ENCODE results near the gene CASTOR1. TPM values are rescaled to one million over a fixed set of nuclear protein-coding genes. Genes with fewer than 3 reads are reported as not detected.

Gene CASTOR1
- total RNA-seq, 1 donor, result 4.9 TPM

GRCh38 chr22:30299322-30299721, 10.0 kb upstream of the CASTOR1 start:
- DNase-seq (ENCODE audit: low read depth), result no peak
- TF ChIP-seq CTCF (IDR thresholded peaks at IDR 0.05; ENCODE audit: insufficient read depth, low read length), result no peak
- no peak overlapping the region for H3K4me3 ChIP-seq (ENCODE audit: low read depth, low read length)

DNA sequence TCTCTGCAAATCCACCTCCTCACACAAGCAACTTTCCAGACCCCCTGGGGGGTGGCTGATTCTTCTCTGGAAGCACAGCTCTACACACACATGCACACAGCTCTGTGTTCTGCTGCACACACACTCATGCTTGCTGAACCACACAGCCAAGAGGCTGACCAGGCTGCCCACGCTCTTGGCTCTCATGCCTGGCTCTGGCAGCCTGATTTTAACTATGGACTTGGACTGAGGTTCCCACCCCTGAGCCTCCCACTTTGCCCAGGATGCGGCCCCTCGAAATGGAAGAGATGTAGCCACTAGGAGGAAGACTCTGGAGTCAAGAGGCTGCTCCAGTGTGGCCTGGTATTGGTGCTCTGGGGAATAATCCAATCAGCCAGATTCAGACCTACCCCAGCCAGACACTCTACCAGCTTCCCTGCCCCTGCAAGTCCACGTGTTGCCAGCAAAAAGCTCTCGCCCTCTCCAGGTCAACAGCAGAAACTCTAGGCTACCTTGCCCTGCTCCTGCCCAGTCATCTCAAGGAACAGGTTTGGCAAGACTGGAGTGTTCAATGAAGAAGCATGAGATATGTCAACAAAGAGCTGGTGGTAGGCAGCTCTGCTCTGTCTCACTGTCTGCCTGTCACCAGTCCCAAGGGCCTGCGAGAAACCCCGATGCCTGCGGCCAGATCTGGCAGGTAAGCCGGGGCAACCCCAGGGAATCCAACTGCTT, 8.8 kb upstream of the CASTOR1 start:
- no peak for TF ChIP-seq CTCF (IDR thresholded peaks at IDR 0.05; ENCODE audit: insufficient read depth, low read length)
- no peak overlapping the region for H3K4me3 ChIP-seq (ENCODE audit: low read depth, low read length)
- DNase-seq (ENCODE audit: low read depth), result no peak

- no peak overlapping the region for H3K4me3 ChIP-seq (ENCODE audit: low read depth, low read length)
- DNase-seq (ENCODE audit: low read depth), result no peak
- TF ChIP-seq CTCF (IDR thresholded peaks at IDR 0.05; ENCODE audit: insufficient read depth, low read length), result no peak
Measured at GRCh38 chr22:30297276-30297990, 8.1 kb upstream of the CASTOR1 start.

DNA sequence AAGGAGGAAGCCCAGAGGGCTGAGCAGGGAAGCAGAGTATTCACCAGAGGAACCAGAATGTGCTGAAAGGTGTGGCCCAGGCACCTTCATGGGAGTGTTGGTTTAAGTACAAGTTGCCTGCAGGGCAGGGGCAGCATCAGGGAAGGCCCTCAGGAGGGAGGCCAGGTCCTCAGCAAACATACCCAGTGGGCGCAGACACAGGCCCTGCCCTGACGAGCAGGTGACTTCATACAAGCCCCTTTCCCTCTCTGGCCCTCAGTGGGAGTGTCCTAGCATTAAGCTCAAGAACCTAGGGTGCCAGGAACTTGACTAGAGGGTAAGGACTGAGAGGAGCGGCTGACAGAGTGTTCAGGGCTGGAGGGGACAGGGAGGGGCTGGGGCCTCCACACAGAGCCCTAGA, 7.5 kb upstream of the CASTOR1 start:
- no peak for TF ChIP-seq CTCF (IDR thresholded peaks at IDR 0.05; ENCODE audit: insufficient read depth, low read length)
- no peak overlapping the region for H3K4me3 ChIP-seq (ENCODE audit: low read depth, low read length)
- no peak for DNase-seq (ENCODE audit: low read depth)

DNA sequence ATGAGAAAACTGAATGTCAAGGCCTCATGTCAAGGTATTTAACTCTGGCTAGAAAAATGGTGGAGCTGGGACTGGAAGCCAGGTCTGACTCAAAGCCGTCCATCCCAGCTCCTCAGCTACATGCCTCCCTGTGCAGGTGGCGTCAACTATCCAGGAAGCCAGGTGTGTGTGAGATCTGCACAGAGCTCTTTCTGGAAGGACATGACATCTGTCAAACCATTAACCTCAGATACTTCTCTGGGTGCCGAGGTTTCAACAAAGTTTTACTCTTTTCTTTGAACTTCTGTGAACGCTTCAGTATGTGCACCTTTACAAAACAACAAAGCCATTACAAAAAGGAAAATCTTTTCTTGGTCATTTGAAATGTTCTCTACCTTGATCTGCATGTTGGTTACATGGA, 7.0 kb upstream of the CASTOR1 start:
- no peak overlapping the region for H3K4me3 ChIP-seq (ENCODE audit: low read depth, low read length)
- no peak for TF ChIP-seq CTCF (IDR thresholded peaks at IDR 0.05; ENCODE audit: insufficient read depth, low read length)
- no peak for DNase-seq (ENCODE audit: low read depth)

DNA sequence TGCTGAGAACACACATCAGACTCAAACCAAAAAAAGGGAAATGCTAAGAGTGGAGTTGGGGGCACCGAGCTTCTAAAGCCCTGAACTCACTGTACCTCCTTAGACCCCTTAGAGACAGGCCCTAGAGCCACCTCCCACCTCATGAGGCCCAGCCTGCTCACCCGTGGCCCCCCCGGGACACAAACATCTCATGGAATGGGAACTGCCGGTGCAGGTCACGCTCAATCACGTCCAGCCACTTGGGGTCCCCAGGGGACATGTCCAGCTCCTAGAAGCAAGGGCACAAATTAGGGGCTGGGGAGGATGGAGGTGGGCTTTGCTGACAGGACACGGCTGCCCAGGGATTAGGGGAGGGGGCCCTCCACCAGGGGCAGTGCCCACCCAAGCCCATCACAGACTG, 6.3 kb upstream of the CASTOR1 start:
- H3K4me3 ChIP-seq (ENCODE audit: low read depth, low read length), result no peak overlapping the region
- DNase-seq (ENCODE audit: low read depth), result no peak
- TF ChIP-seq CTCF (IDR thresholded peaks at IDR 0.05; ENCODE audit: insufficient read depth, low read length), result no peak
